ENCODE measurements around the gene CLRN2.

GRCh38 chr4:17554568-17554967, 39.6 kb downstream of the CLRN2 start:
- TF ChIP-seq CTCF (IDR thresholded peaks at IDR 0.05 in 4 of 5, conservative IDR thresholded peaks at IDR 0.05 in 1 of 5) (no peak), POLR2A (IDR thresholded peaks at IDR 0.05) (no peak)

Data from gastrocnemius medialis (tissue), 4 donors.